Measurements from ENCODE around the gene DENND1A. TPM values are rescaled to one million over a fixed set of nuclear protein-coding genes. Genes with fewer than 3 reads are reported as not detected.

DENND1A gene
- total RNA-seq, 1 experiment from 2014 or later: 42.5 TPM

DNA sequence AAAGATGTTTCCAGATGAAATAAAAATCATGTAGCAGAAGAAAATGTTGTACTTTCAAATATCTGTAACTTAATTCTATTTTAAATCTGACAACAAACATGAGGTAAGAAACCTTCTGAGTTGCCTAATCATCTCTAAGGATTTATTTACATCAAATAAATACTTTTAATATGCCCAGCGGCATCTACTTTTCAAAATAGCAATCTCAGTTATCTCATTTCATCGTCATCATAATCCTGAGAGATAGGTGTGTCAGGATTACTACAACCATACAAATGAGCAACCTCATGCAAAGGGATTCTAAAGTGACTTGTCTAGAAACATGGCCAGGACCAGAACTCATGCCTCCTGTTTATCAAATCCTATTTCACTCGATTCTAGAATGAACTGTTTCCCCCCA lies 49.5 kb downstream of the DENND1A start:
- H3K27me3 Mint-ChIP-seq (ENCODE audit: insufficient read depth, unreplicated experiment): no peaks in the 10 kb centered on the region
- BruUV-seq (replicated peaks): no TSS peak
- ChIA-PET POLR2A (no interaction called here), CTCF (no interaction called here)
- H3K9me3 Mint-ChIP-seq (ENCODE audit: unreplicated experiment): no peaks in the 10 kb centered on the region
- H3K36me3 Mint-ChIP-seq (ENCODE audit: insufficient read depth, unreplicated experiment): peaks cover 6% of the 10 kb centered on the region
- TF ChIP-seq, protein P1, sequence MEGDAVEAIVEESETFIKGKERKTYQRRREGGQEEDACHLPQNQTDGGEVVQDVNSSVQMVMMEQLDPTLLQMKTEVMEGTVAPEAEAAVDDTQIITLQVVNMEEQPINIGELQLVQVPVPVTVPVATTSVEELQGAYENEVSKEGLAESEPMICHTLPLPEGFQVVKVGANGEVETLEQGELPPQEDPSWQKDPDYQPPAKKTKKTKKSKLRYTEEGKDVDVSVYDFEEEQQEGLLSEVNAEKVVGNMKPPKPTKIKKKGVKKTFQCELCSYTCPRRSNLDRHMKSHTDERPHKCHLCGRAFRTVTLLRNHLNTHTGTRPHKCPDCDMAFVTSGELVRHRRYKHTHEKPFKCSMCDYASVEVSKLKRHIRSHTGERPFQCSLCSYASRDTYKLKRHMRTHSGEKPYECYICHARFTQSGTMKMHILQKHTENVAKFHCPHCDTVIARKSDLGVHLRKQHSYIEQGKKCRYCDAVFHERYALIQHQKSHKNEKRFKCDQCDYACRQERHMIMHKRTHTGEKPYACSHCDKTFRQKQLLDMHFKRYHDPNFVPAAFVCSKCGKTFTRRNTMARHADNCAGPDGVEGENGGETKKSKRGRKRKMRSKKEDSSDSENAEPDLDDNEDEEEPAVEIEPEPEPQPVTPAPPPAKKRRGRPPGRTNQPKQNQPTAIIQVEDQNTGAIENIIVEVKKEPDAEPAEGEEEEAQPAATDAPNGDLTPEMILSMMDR (IDR thresholded peaks at IDR 0.05; ENCODE audit: unreplicated experiment): no peak
- intact Hi-C loops (cut with micrococcal nuclease): no loop called here
- no peak overlapping the region for H3K27ac Mint-ChIP-seq (ENCODE audit: low read depth, unreplicated experiment)
- DNase-seq (ENCODE audit: unreplicated experiment): no peak
- no peak overlapping the region for H3K4me3 Mint-ChIP-seq (ENCODE audit: unreplicated experiment)
- no peaks in the 10 kb centered on the region for H3K4me1 Mint-ChIP-seq (ENCODE audit: insufficient read depth, unreplicated experiment)

DNA sequence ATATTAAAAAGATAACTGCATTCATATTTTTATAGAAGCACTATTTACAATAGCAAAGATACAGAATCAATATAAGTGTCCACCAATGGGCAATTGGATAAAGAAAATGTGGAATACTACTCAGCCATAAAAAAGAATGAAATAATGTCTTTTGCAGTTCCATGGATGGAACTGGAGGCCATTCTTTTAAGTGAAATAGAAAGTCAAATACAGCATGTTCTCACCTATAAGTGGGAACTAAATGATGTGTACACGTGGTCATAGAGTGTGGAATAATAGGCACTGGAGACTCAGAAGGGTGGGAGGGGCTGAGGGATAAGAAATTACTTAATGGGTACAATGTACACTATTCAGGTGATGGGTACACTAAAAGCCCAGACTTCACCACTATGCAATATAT lies 53.2 kb downstream of the DENND1A start:
- no peak for DNase-seq (ENCODE audit: unreplicated experiment)
- Mint-ChIP-seq H3K9me3 (ENCODE audit: unreplicated experiment) (no peaks in the 10 kb centered on the region), H3K36me3 (ENCODE audit: insufficient read depth, unreplicated experiment) (peaks cover 6% of the 10 kb centered on the region), H3K27me3 (ENCODE audit: insufficient read depth, unreplicated experiment) (no peaks in the 10 kb centered on the region), H3K27ac (ENCODE audit: low read depth, unreplicated experiment) (no peak overlapping the region), H3K4me1 (ENCODE audit: insufficient read depth, unreplicated experiment) (no peaks in the 10 kb centered on the region), H3K4me3 (ENCODE audit: unreplicated experiment) (no peak overlapping the region)
- ChIA-PET POLR2A (no interaction called here), CTCF (no interaction called here)
- intact Hi-C loops (cut with micrococcal nuclease): no loop called here
- TF ChIP-seq, protein P1 (IDR thresholded peaks at IDR 0.05; ENCODE audit: unreplicated experiment): no peak
- no TSS peak for BruUV-seq (replicated peaks)

DNA sequence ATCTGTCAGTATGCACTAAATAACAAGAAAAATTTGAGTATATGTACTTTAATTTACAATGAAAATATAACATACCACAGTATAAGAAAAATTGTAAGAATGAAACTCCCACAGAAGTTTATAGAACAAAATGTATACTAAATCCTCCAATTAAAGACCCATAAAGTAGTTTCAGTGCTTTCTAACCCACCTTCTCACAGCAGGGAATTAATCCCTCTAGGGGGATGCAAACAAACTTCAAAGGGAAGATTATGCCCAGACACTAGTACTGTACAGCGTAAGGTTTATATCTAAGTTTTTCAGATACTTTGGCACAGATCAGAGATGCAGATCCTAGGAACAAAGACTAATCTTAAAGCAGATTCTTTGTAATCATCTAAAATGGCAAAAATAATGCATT lies 57.2 kb downstream of the DENND1A start:
- H3K36me3 Mint-ChIP-seq (ENCODE audit: insufficient read depth, unreplicated experiment): peaks cover 5% of the 10 kb centered on the region
- intact Hi-C loops (cut with micrococcal nuclease): no loop called here
- no TSS peak for BruUV-seq (replicated peaks)
- H3K4me1 Mint-ChIP-seq (ENCODE audit: insufficient read depth, unreplicated experiment): no peaks in the 10 kb centered on the region
- ChIA-PET POLR2A (no interaction called here), CTCF (no interaction called here)
- no peaks in the 10 kb centered on the region for H3K27me3 Mint-ChIP-seq (ENCODE audit: insufficient read depth, unreplicated experiment)
- TF ChIP-seq, protein P1 (IDR thresholded peaks at IDR 0.05; ENCODE audit: unreplicated experiment): no peak
- no peak overlapping the region for H3K4me3 Mint-ChIP-seq (ENCODE audit: unreplicated experiment)
- no peak for DNase-seq (ENCODE audit: unreplicated experiment)
- no peak overlapping the region for H3K27ac Mint-ChIP-seq (ENCODE audit: low read depth, unreplicated experiment)
- no peaks in the 10 kb centered on the region for H3K9me3 Mint-ChIP-seq (ENCODE audit: unreplicated experiment)

DNA sequence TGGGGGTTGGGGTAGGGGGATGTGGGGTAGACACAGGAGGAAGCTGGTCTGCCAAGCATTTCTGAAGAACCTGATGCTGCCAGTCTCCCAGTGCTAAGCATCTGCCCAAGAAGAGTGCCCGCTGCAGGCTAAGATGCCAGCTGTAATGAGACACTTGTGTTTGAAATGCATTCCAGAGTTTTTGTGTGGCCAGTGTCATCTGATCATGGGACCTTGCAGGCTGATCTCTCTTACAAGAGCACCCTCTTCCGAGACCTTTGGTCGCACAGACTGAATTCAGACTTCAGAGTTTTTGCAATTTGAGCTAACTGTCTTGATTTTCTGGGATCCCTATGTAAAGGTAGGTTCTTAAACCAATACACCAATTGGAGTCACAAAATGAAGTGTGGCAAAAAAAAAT lies 58.1 kb downstream of the DENND1A start:
- ChIA-PET POLR2A (no interaction called here), CTCF (interaction anchor here (0.7 kb wide), 1 partner anchor 21 kb away, joined by 3 read pairs; no protein-coding TSS in a partner anchor)
- H3K4me3 Mint-ChIP-seq (ENCODE audit: unreplicated experiment): no peak overlapping the region
- no peaks in the 10 kb centered on the region for H3K4me1 Mint-ChIP-seq (ENCODE audit: insufficient read depth, unreplicated experiment)
- intact Hi-C loops (cut with micrococcal nuclease): no loop called here
- no peak for DNase-seq (ENCODE audit: unreplicated experiment)
- no peaks in the 10 kb centered on the region for H3K36me3 Mint-ChIP-seq (ENCODE audit: insufficient read depth, unreplicated experiment)
- H3K27ac Mint-ChIP-seq (ENCODE audit: low read depth, unreplicated experiment): no peak overlapping the region
- no peaks in the 10 kb centered on the region for H3K27me3 Mint-ChIP-seq (ENCODE audit: insufficient read depth, unreplicated experiment)
- TF ChIP-seq, protein P1 (IDR thresholded peaks at IDR 0.05; ENCODE audit: unreplicated experiment): no peak
- BruUV-seq (replicated peaks): no TSS peak
- no peaks in the 10 kb centered on the region for H3K9me3 Mint-ChIP-seq (ENCODE audit: unreplicated experiment)
